DND-41 (cell line): ENCODE measurements around the gene CFAP45.

ENCODE experiments used
- CTCF ChIP-seq: IDR thresholded peaks from 2 replicates; pipeline ENCODE4 v1.5.1; 2012; ENCODE audit warnings: borderline replicate concordance, low read length, moderate library complexity, mild to moderate bottlenecking; ENCODE audit not compliant: poor library complexity, severe bottlenecking; ENCODE audit errors: extremely low read depth
- EZH2 ChIP-seq: IDR thresholded peaks from 3 replicates; pipeline ENCODE4 v1.6.1; 2012; ENCODE audit warnings: borderline replicate concordance, low read depth, mild to moderate bottlenecking, moderate library complexity, low read length, inconsistent platforms; ENCODE audit not compliant: severe bottlenecking

- TF ChIP-seq CTCF: no peak
- TF ChIP-seq EZH2: no peak
These were observed 30.3 kb upstream of the CFAP45 start for GRCh38 chr1:159930216-159930615.
